Stimulated activated CD4-positive, alpha-beta T cell treated with anti-CD3 and anti-CD28 coated beads, TNF-alpha, amount 100 ng/mL, for 24 hours (primary cell): ENCODE measurements around the gene STMN3.

Source experiments
- DNase-seq, 3 experiments: peaks; one replicate each; pipeline ENCODE4 v3.0.0-alpha.2; 2020; ENCODE audit warnings: low read depth in 3 of 3

STMN3 gene

GRCh38 chr20:63692436-63693082 lies 39.3 kb upstream of the STMN3 start:
- no peak for DNase-seq

DNA sequence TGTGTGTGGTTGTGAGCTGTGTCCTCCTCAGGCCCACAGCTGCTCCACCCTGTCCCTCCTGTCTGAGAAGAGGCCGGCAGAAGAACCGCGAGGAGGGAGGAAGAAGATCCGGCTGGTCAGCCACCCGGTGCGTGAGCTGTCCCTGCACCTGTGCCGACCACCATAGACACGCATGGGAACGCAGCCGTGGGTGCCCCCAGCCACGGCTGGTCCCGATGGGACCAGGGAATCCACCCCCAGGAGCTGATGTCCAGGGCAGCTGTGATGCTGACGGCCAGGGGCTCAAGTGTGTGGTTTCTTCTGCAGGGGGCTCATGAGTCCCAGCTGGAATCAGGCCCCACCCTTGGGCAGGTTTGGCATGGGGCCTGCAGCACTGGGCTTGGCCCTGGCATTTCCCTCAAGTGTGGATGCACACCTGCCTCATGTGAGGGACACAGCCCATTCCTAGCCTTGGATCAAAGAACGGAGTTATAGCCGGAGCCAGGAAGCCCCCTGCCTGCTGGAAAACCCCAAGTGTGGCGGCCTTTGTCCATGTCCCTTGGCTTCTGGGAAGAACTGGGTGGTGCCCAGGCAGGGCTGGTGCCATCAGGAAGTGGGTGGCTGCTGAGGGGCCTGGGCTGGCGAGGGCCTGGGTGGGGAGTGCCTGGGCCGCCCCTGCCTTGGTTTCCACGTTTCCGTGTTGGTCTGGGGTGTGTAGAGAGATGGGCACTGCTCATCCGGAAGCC lies 38.6 kb upstream of the STMN3 start:
- no peak for DNase-seq

DNA sequence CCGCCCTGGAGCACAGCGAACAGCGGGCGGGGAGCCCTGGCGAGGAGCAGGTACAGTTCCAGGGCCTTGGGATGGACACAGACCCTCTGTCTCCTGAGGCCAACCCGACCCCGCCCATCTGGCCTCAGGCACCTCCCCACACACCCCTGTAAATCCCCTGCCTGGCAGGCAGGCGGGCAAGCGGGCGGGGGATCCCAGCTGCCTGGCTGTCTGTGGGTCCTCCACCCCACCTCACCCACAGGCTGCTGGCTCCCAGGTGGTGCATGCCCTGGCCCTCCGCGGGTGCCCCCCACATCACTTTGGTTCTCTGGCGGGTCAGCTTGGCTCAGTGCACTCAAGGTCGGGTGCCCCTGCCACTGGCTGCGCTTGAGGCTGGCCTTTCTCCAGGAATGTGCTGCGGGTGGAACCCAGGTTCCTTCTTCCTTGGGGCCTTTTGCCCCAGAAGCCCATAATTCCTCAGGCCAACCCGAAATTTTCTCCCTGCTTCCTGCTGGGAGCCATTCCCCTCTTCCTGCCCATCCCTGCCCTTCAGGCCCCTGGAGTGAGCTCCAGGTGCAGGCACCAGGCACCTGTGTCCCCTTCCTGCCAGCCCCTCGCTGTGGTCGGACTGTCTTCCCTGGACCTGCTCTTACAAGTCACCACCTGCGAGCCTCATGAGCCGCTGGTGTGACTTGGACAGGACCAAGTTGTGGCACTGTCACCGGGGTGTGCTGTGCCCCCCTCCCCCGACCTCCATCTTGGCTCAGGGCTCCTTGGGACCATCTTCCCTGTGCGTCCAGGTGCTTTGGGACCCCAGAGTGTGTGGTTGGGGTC lies 37.9 kb upstream of the STMN3 start:
- DNase-seq: no peak

GRCh38 chr20:63690003-63690897 lies 37.0 kb upstream of the STMN3 start:
- no peak for DNase-seq

- DNase-seq: no peak
These were observed 36.1 kb upstream of the STMN3 start for GRCh38 chr20:63689046-63690002.

- no peak for DNase-seq
These were observed 35.2 kb upstream of the STMN3 start for GRCh38 chr20:63688228-63689045.

DNA sequence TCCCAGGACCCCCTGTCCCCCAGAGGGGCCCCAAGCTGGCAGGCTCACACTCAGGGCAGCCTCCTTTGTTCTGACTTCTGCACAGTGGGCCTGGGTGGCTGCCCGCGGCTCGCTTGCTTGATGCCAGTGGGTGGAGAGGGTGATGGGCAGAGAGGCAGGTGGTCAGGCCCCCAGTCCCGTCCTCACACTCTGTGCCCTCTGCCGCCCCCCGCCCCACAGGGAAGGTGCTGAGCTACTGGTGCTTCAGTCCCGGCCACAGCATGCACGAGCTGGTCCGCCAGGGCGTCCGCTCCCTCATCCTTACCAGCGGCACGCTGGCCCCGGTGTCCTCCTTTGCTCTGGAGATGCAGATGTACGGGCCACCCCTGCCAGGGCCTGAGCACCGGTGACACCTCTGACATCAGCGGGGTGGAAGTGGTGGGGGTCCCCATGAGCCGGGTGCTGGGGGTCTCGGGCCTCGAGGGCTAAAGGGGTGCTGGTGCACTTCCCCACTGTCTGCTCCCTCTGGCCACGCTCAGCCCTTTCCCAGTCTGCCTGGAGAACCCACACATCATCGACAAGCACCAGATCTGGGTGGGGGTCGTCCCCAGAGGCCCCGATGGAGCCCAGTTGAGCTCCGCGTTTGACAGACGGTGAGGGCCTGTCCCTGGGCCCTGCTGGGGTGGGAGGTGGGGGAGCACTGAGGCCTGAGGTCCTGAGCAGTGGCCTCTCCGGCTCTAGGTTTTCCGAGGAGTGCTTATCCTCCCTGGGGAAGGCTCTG lies 34.4 kb upstream of the STMN3 start:
- DNase-seq: no peak

DNA sequence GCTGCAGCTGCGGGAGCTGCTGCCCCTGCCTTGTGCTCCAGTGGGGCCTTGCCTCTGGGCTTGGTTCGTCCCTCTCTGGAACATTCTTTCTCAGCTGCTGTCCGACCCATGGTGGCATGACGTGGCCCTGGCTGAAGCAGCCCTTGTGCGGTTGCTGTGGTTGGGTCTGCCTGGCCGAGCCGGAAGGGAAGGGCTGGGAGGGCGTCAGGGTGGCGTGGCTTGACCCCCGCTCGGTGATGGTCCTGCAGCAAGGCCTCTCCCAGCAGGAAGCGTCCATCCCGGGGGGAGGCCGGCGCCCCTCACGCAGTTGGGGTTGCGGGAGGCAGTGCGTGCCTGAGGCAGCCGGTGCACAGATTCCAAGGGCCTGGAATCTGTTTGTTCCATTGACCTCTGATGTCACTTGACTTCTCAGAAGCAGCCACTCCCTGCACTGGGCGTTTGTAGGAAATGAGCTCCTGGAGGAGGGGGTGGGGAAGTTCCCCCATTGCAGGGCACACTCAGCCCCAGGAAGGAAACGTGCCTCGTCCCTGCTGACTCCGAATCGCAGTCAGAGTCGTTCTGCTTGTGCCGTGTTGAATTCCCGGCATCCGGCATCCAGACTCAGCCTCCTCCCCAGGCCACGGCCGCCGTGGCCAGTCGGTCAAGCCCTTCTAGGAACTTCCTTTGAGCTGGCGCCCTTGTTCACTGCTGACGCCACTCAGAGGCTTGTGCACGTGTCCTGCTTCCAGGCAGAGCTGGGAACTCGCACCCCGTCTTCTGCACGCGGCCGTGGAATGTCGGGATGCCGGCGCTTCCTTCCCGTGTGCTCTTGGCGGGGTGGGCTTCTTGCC lies 33.5 kb upstream of the STMN3 start:
- peak; percentile 27 to 63 (median 34) for DNase-seq

DNA sequence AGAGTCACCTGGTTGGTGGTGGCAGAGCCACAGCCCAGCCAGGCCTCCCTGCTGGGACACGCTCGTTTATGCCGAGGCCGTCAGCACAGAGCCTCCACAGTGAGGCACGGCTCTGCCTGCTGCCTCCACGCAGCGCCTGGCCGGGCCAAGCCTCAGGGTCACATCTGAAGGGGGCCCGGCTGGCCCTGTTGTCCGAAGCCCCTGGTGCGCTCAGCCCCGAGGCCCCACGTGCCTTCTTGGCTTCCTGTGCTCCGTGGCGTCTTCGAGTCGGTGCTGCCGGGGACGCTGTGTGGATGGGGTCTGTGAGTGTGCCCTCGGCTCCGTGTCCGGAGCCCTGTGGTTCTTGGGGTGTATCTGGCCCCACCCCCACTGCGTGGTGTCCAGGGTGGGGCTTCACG lies 32.9 kb upstream of the STMN3 start:
- DNase-seq: no peak

GRCh38 chr20:63685269-63686026 lies 32.2 kb upstream of the STMN3 start:
- DNase-seq: no peak

DNA sequence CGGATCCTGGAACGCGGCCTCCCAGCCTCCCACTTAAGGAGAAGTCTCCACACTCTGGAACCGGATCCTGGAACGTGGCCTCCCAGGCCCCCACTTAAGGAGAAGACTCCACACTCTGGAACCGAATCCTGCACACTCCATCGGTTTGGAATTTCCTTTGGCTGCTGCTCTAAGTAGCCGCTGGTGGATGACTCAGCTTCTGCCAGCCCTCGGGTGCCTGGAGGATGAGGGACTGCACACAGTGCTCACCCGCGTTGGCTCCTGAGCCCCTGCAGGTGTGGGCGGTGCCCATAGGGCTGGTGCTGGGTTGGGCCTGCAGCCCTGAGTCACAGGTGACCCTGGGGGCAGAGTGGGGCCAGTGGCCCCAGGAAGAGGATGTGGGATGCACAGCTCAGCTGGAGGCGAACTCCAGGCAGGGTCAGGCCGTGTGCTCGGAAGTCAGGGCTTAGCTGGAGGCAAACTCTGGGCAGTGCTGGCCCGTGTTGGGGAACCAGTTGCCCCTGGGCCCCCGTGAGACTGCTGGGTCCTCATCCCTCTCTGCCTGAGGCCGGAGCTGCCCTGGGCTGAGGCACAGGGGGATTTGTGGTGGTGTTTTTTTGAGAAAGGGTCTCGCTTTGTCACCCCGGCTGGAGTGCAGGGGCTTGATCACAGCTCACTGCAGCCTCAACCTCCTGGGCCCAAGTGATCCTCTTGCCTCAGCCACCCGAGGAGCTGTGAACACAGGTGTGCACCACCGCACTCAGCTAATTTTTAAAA lies 29.3 kb upstream of the STMN3 start:
- no peak for DNase-seq

- no peak for DNase-seq
These were observed 28.5 kb upstream of the STMN3 start for GRCh38 chr20:63681609-63682142.

- no peak for DNase-seq
These were observed 27.8 kb upstream of the STMN3 start for GRCh38 chr20:63680857-63681608.

DNA sequence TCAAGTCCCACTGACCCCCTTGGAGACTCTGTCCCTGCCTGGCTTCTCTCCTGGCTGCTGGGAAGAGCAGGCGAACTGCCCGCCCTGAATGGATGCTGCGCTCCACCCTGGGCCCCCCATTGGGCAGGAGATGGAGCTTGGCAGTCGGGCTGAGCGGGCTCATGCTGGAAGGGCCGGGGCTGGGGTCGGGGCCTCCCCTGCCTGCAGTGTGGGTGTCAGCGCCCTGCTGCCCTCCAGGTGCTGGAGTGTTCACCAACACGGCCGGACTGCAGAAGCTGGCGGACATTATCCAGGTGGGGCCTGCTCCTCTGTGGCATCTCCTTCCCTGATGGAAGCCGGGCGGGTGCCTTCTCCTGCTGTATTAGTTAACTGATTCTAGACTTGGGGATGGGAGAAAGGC lies 27.2 kb upstream of the STMN3 start:
- no peak for DNase-seq

DNA sequence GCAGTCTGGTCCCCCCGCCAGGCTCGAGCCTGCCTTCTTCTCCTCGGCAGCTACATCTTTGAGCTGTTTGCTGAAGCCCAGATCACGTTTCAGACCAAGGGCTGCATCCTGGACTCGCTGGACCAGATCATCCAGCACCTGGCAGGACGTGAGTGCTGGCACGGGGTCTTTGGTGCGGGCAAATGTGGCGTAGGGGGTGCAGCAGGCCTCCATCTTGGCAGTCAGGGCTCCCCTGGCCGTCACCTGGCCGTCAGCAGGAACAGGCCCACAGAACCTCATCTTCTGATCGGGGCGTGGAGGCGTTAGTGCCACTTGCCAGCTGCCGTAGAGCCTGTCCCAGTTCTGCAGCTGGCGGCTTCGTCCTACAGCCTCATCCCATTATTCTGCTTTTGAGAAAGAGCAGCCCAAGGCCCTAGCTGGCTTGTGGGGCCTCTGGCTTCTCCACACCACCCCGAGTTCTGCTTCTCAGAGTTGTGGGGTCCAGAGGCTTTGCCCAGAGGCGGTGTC lies 26.6 kb upstream of the STMN3 start:
- DNase-seq: no peak
